K562 (cell line): Measurements from ENCODE around the gene APLNR. TPM values are rescaled to one million over a fixed set of nuclear protein-coding genes. Genes with fewer than 3 reads are reported as not detected.

Source experiments
- ATAC-seq: fragments of 200-7000 bp; cut with Tn5 transposase; 3 replicates; pipeline ENCODE4 v1.9.1; 2020; ENCODE audit warnings: moderate library complexity
- BruUV-seq: library from RNA; stranded (reverse); fragments of 400-500 nt; replicated peaks from 2 replicates; lab custom pipeline; 2021; lab: Mats Ljungman, UMichigan
- CTCF ChIA-PET: fragments of 300-600 bp; formaldehyde crosslinking; extraction: SDS; loops from one replicate; lab custom pipeline; 2021; ENCODE audit warnings: low intra/inter-chr PET ratio; lab: Yijun Ruan, JAX
- POLR2A ChIA-PET: fragments of 300-600, 350-650 bp; sonication (Branson Sonifier 250); formaldehyde crosslinking; extraction: SDS; loops from one replicate; lab custom pipeline; 2021; ENCODE audit warnings: antibody characterized with exemption, inconsistent platforms; lab: Yijun Ruan, JAX
- DNase-seq, 4 experiments: peaks; one replicate each; pipeline versions ENCODE4 v3.0.0 to v3.0.0-alpha.2; 2011 to 2018; ENCODE audit warnings: low spot score in 3 of 4, mixed read lengths in 3 of 4; ENCODE audit errors: extremely low read depth in 1 of 4
- FAIRE-seq: peaks from 2 replicates; lab custom pipeline; 2011; peaks lifted over from hg19 to GRCh38; lab: Jason Lieb, UNC
- H2AFZ ChIP-seq: 2 replicates; pipeline ENCODE4 v1.6.0; 2011; ENCODE audit warnings: low read depth, low read length, control low read depth, inconsistent platforms
- H3K27ac ChIP-seq: fragments of 200-600 bp; 3 replicates; pipeline ENCODE4 v1.8.0; 2011; ENCODE audit warnings: low read depth, mild to moderate bottlenecking, control low read depth, inconsistent platforms, low read length, moderate library complexity, mixed read lengths; ENCODE audit errors: extremely low read depth
- H3K27me3 ChIP-seq, 2 experiments: fragments of 300-600 bp in 1 of 2; 2 replicates in 1 of 2; 3 replicates in 1 of 2; pipeline versions ENCODE4 v1.6.0 to v1.8.0; 2011; ENCODE audit warnings: inconsistent platforms in 2 of 2, low read length in 2 of 2, mild to moderate bottlenecking in 1 of 2, mixed read lengths in 1 of 2, moderate library complexity in 1 of 2; ENCODE audit not compliant: control insufficient read depth in 2 of 2, insufficient read depth in 2 of 2
- H3K36me3 ChIP-seq: fragments of 300-600 bp; 3 replicates; pipeline ENCODE4 v1.8.0; 2011; ENCODE audit warnings: mild to moderate bottlenecking, low read length, inconsistent platforms; ENCODE audit not compliant: control insufficient read depth, insufficient read depth
- H3K4me1 ChIP-seq, 2 experiments: fragments of 200-600 bp in 1 of 2; replicated peaks in 1 of 2; 2 replicates in 1 of 2; 3 replicates in 1 of 2; pipeline versions ENCODE4 v1.5.1 to v1.8.0; 2011; ENCODE audit warnings: inconsistent platforms in 2 of 2, low read length in 2 of 2, mild to moderate bottlenecking in 1 of 2, mixed read lengths in 1 of 2, moderate library complexity in 1 of 2; ENCODE audit not compliant: control insufficient read depth in 2 of 2, insufficient read depth in 2 of 2
- H3K4me2 ChIP-seq: 2 replicates; pipeline ENCODE4 v1.6.1; 2011; ENCODE audit warnings: low read length, control low read depth, inconsistent platforms, mixed read lengths; ENCODE audit not compliant: insufficient read depth
- H3K4me3 ChIP-seq: fragments of 200-600 bp; sonication (generic), shearing (Covaris generic); 2 replicates; pipeline ENCODE4 v1.5.1; 2016; ENCODE audit warnings: control low read depth, inconsistent platforms
- H3K79me2 ChIP-seq: fragments of 200-600 bp; 3 replicates; pipeline ENCODE4 v1.8.0; 2011; ENCODE audit warnings: low read length, inconsistent platforms; ENCODE audit not compliant: control insufficient read depth, insufficient read depth
- H3K9ac ChIP-seq, 2 experiments: 2 replicates each; pipeline versions ENCODE4 v1.6.0 to v1.6.1; 2011; ENCODE audit warnings: low read depth in 2 of 2, low read length in 2 of 2, control low read depth in 1 of 2, inconsistent platforms in 1 of 2, mild to moderate bottlenecking in 1 of 2, mixed read lengths in 1 of 2; ENCODE audit not compliant: insufficient read depth in 1 of 2
- H3K9me1 ChIP-seq: one replicate; pipeline ENCODE4 v1.6.0; 2011; ENCODE audit warnings: inconsistent platforms, mild to moderate bottlenecking, low read length, moderate library complexity; ENCODE audit not compliant: control insufficient read depth, insufficient read depth
- H3K9me3 ChIP-seq: replicated peaks from 2 replicates; pipeline ENCODE4 v1.5.1; 2011; ENCODE audit warnings: low read depth, low read length, inconsistent platforms; ENCODE audit not compliant: control insufficient read depth, insufficient read depth
- H4K20me1 ChIP-seq: replicated peaks from 2 replicates; pipeline ENCODE4 v1.6.1; 2011; ENCODE audit warnings: low read length, inconsistent platforms, mixed read lengths; ENCODE audit not compliant: control insufficient read depth, insufficient read depth
- ERF ChIP-seq: fragments of 450-650 bp; formaldehyde crosslinking; IDR thresholded peaks from 2 replicates; pipeline ENCODE4 v1.4.0; 2020; ENCODE audit warnings: mild to moderate bottlenecking, mixed read lengths
- FOXJ3 ChIP-seq: sonication (generic); formaldehyde crosslinking; IDR thresholded peaks from 2 replicates; pipeline ENCODE4 v1.4.0; 2020; ENCODE audit warnings: mild to moderate bottlenecking, missing genetic modification reagents
- MLLT1 ChIP-seq, 2 experiments: fragments of 450-650 bp; IDR thresholded peaks; 2 replicates each; pipeline ENCODE4 v1.6.1; 2016
- REST ChIP-seq, 2 experiments: fragments of 450-650 bp; formaldehyde crosslinking in 1 of 2; IDR thresholded peaks; 2 replicates each; pipeline versions ENCODE4 v1.4.0 to v1.6.1; 2014 to 2020; ENCODE audit warnings: mild to moderate bottlenecking in 2 of 2, borderline replicate concordance in 1 of 2, low read depth in 1 of 2
- SMAD1 ChIP-seq: fragments of 150-350 bp; IDR thresholded peaks from 2 replicates; pipeline ENCODE4 v1.6.1; 2014; ENCODE audit warnings: low read length, low read depth; ENCODE audit not compliant: partially characterized antibody
- TAF9B ChIP-seq: fragments of 450-650 bp; IDR thresholded peaks from 2 replicates; pipeline ENCODE4 v1.6.1; 2018; ENCODE audit warnings: mild to moderate bottlenecking; ENCODE audit not compliant: partially characterized antibody
- ZNF583 ChIP-seq: fragments of 250-450 bp; sonication (Bioruptor Pico); IDR thresholded peaks from 2 replicates; pipeline ENCODE4 v1.4.0; 2020
- WGBS: fragments of 100-300 bp; shearing (Covaris generic); methylation state at CpG from one replicate; pipeline ENCODE4 v1.1.6; 2016; ENCODE audit warnings: low coverage, mixed read lengths; ENCODE audit not compliant: insufficient coverage; ENCODE audit errors: missing lambda C conversion rate; 5-methylcytosine and 5-hydroxymethylcytosine counted together
- in situ Hi-C: fragments of 300-500 bp; cut with MboI; formaldehyde crosslinking; loops from 4 replicates; pipeline ENCODE4 v1.15.0; 2018; ENCODE audit warnings: inconsistent platforms, mixed read lengths
- intact Hi-C: fragments of 100-400 bp; cut with micrococcal nuclease; formaldehyde crosslinking; loops from 2 replicates; pipeline ENCODE4 v1.14.2; 2022
- polyA plus RNA-seq, 8 experiments: library from polyadenylated mRNA; depleted of rRNA in 4 of 8; stranded (reverse) in 5 of 8; unstranded in 3 of 8; fragments of >200 nt; fragmentation: Nextera tagmentation in 2 of 8; fragmentation: Illumina TruSeq in 1 of 8; extraction: Ambion mirVana in 2 of 8; extraction: Trizol in 1 of 8; gene quantifications; 2 replicates each; pipeline versions ENCODE4 v1.2.1 to v1.2.3, GENCODE V29; 2011 to 2014; ENCODE audit warnings: inconsistent platforms in 1 of 8, missing spikeins in 1 of 8
- total RNA-seq, 7 experiments: library from RNA; depleted of rRNA in 6 of 7; stranded (reverse); fragments of >200 nt in 6 of 7; fragmentation: Illumina TruSeq in 2 of 7; extraction: Trizol in 2 of 7; gene quantifications; 2 replicates each; pipeline versions ENCODE4 v1.2.1 to v1.2.3, GENCODE V29; 2011 to 2021; ENCODE audit warnings: low replicate concordance in 1 of 7

The APLNR gene
- total and polyA plus RNA-seq, 9 of the 15 experiments (the other 6 are each of a cell fraction or from before 2014, with no cell fraction given), result 0.15 to 2.0 (median 0.65) TPM

DNA sequence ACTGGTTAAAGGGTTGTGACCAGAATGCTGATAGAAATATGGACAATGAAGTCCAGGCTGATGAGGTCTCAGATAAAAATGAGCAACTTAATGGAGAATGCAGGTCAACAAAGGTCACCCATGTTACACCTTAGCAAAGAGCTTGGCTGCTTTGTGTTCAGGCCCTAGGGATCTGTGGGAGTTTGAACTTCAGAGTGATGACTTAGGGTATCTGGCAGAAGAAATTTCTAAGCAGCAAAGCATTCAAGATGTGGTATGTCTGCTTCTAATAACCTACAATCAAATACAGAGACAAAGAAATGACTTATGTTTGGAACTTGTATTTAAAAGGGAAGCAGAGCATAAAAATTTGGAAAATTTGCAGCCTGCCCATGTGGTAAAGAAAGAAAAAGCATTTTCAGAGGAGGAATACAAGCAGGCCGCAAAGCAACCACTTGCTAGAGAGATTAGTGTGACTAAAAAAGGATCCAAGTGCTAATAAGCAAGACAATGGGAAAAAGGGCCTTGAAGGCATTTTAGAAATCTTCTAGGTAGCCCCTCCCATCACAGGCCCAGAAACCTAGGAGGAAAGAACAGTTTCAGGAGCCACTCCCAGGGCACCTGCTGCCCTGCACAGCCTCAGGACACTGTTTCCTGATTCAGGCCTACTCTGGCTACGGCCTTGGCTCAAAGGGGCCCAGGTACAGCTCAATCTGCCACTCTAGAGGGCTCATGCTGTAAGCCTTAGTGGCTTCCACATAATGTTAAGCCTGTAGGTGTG, 46.4 kb upstream of the APLNR start:
- no peak for DNase-seq
- Histone ChIP-seq H3K4me2 (no peak overlapping the region), H3K4me3 (no peak overlapping the region), H3K27ac (no peak overlapping the region), H3K79me2 (no peaks in the 10 kb centered on the region), H3K9me3 (no peaks in the 10 kb centered on the region), H3K9me1 (no peaks in the 10 kb centered on the region), H2AFZ (no peak overlapping the region), H3K9ac (no peak overlapping the region), H3K4me1 (peaks cover 0 to 9% of the 10 kb centered on the region in 2 experiments; a peak in 3 of 5 replicates), H4K20me1 (no peaks in the 10 kb centered on the region), H3K27me3 (peaks cover 8 to 18% of the 10 kb centered on the region in 2 experiments; a peak in 4 of 5 replicates), H3K36me3 (no peaks in the 10 kb centered on the region)
- intact Hi-C loops, result no loop called here
- FAIRE-seq, result no peak
- 38% methylated on average over 2 of the region's 2 CpGs for WGBS
- no peak for TF ChIP-seq FOXJ3 (CRISPR knock-in tag)
- no peak for TF ChIP-seq ZNF583 (CRISPR knock-in tag)
- no peak for TF ChIP-seq SMAD1
- no peak for TF ChIP-seq REST (IDR thresholded peaks at IDR 0.05; ENCODE audit: borderline replicate concordance)
- TF ChIP-seq REST (CRISPR knock-in tag; IDR thresholded peaks at IDR 0.05; ENCODE audit: low read depth), result no peak
- no peak for TF ChIP-seq TAF9B
- TF ChIP-seq ERF (CRISPR knock-in tag), result no peak
- no peak for TF ChIP-seq MLLT1 (IDR thresholded peaks at IDR 0.05)
- CTCF ChIA-PET, result no interaction called here
- in situ Hi-C loops, result no loop called here
- no peak for ATAC-seq
- BruUV-seq, result no TSS peak
- POLR2A ChIA-PET, result interaction anchor here (0.6 kb wide), 1 partner anchor 28 kb away, joined by 3 read pairs; no protein-coding TSS in a partner anchor
